Measurements from ENCODE around the gene KLK3. TPM values are rescaled to one million over a fixed set of nuclear protein-coding genes. Genes with fewer than 3 reads are reported as not detected.

Gene KLK3
- total and polyA plus RNA-seq, 5 donors from 2014 or later, result not detected

DNA sequence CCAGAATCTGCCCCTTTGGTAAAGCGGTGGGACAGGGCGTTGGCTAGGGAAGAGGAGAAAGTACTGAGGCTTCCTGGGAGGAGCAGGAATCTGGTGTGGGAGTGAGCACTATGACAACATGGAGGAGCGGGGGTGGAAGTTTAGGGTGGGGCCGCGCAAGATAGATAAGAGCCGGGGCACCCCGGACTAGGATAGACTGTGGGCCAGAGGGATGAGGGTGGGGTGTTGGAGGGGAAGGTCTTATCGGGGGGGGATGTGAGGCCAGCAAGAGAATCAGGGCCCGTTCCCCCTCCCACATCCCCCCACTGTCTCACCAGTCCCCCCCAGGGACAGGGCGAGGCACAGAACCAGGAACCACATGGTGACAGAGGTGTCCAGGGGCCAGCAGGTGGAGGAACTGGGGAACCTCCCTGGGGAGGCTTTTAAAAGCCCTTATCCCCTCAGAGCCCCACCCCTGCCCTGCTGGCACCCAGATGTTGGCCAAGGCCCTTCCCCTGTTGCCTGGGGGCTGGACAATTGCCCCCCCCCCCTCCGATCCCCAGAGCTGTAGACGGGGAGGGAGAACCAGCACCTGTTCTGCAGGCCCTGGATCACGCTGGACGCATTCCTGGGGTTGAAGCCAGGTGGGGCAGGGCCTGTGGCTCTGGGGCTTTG is 31.2 kb upstream of the KLK3 start, which contains the start of gene KLK1:
Gene KLK1, minus strand, starts transcription at position 399 of the 654 bp plus-strand sequence. Its CDS starts 39 bp downstream, at position 360.
- Histone ChIP-seq H3K4me3 (ENCODE audit: low read depth, low read length) (no peak within 1 kb of the TSS), H3K27ac (ENCODE audit: insufficient read depth, low read length, poor library complexity, severe bottlenecking) (no peak within 1 kb of the TSS), H3K9me3 (ENCODE audit: control insufficient read depth in 2 of 2, low read length in 2 of 2) (no peaks in the 10 kb centered on the region), H3K36me3 (ENCODE audit: control insufficient read depth, insufficient read depth, low read length) (no peaks in the 10 kb centered on the region), H3K4me1 (ENCODE audit: control insufficient read depth, insufficient read depth, low read length, poor library complexity, severe bottlenecking) (peaks cover 6% of the 10 kb centered on the region), H3K27me3 (ENCODE audit: control insufficient read depth, insufficient read depth, low read length) (peaks cover 3% of the 10 kb centered on the region)
- Mint-ChIP-seq H3K9me3 (peaks cover 0 to 5% (median 0%) of the 10 kb centered on the region in 7 donors), H3K36me3 (no peaks in the 10 kb centered on the region), H3K4me1 (peaks cover 0 to 22% (median 9%) of the 10 kb centered on the region in 4 donors), H3K27ac (no peak within 1 kb of the TSS), H3K4me3 (no peak within 1 kb of the TSS), H3K27me3 (peaks cover 66% of the 10 kb centered on the region)
- DNase-seq (no peak), ATAC-seq (ENCODE audit: low read depth in 2 of 2) (no peak)

DNA sequence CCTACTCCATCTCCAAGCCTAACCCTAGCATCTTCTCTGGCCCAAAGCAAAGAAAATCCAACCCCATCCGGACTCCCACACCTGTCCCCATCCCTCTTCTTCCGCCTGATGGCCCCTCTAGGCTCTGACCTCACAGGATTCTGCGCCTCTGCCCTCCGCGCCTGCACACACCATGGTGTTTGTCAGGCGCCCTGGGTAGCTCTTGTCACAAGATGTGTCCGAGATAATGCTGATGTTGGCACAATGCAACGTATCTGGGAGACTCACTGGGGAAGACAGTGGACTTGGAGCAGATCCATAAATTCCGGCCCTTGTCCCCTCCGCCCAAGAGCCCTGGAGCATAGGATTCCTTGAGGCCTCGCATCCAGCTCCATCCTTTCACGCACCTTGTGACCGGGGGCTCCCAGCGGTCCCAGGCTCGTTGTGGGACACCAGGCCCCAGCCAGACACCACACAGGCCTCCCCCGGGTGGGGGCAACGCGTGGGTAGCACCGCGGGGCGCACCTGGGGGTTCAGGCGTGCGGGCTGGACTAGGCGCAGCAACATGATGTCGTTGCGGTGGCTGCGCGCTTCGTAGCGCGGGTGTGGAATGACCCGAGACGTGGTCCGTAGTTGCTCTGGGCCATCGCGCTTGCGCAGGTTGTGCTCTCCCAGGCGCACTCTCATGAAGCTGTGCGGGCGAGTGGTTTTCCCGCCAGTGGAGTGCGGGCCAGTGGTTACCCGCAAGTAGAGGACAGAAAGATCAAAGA is 28.0 kb upstream of the KLK3 start:
- ATAC-seq (ENCODE audit: low read depth in 2 of 2) (no peak), DNase-seq (no peak)
- no peak overlapping the region for H3K27ac Mint-ChIP-seq
- no peaks in the 10 kb centered on the region for H3K4me1 Mint-ChIP-seq
- H3K36me3 ChIP-seq (ENCODE audit: control insufficient read depth, insufficient read depth, low read length), result no peaks in the 10 kb centered on the region
- no peaks in the 10 kb centered on the region for H3K4me1 ChIP-seq (ENCODE audit: control insufficient read depth, insufficient read depth, low read length, poor library complexity, severe bottlenecking)
- H3K4me3 Mint-ChIP-seq, result no peak overlapping the region
- peaks cover 53% of the 10 kb centered on the region for H3K27me3 Mint-ChIP-seq
- H3K27me3 ChIP-seq (ENCODE audit: control insufficient read depth, insufficient read depth, low read length), result no peaks in the 10 kb centered on the region
- H3K27ac ChIP-seq (ENCODE audit: insufficient read depth, low read length, poor library complexity, severe bottlenecking), result no peak overlapping the region
- H3K9me3 Mint-ChIP-seq, result peaks cover 0 to 2% (median 0%) of the 10 kb centered on the region in 7 donors
- no peaks in the 10 kb centered on the region for H3K36me3 Mint-ChIP-seq
- no peaks in the 10 kb centered on the region for H3K9me3 ChIP-seq (ENCODE audit: control insufficient read depth in 2 of 2, low read length in 2 of 2)
- H3K4me3 ChIP-seq (ENCODE audit: low read depth, low read length), result no peak overlapping the region

DNA sequence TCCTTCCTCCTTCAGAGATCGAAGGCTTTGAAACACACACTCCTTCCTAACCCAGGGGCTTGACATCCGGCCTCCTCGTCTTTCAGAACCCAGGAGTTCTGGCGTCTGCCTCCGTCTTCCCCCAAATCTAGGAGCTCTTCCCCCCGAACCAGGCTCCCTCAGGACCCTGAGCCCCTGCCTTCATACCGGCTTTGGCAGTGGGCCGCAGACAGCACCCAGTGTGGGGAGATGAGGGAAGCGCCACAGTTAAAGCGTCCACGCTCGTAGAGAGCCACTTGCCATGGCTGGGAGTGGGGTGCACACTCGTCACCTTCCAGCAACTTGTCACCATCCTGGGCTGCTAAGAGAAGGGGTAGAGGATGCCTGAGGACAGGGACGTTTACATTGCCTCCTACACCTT is 27.2 kb upstream of the KLK3 start:
- Histone ChIP-seq H3K4me3 (ENCODE audit: low read depth, low read length) (no peak overlapping the region), H3K27ac (ENCODE audit: insufficient read depth, low read length, poor library complexity, severe bottlenecking) (no peak overlapping the region), H3K36me3 (ENCODE audit: control insufficient read depth, insufficient read depth, low read length) (no peaks in the 10 kb centered on the region), H3K27me3 (ENCODE audit: control insufficient read depth, insufficient read depth, low read length) (no peaks in the 10 kb centered on the region), H3K4me1 (ENCODE audit: control insufficient read depth, insufficient read depth, low read length, poor library complexity, severe bottlenecking) (no peaks in the 10 kb centered on the region), H3K9me3 (ENCODE audit: control insufficient read depth in 2 of 2, low read length in 2 of 2) (no peaks in the 10 kb centered on the region)
- Mint-ChIP-seq H3K4me1 (no peaks in the 10 kb centered on the region), H3K36me3 (no peaks in the 10 kb centered on the region), H3K27me3 (peaks cover 48% of the 10 kb centered on the region), H3K27ac (no peak overlapping the region), H3K4me3 (no peak overlapping the region), H3K9me3 (peaks cover 0 to 2% (median 0%) of the 10 kb centered on the region in 7 donors)
- ATAC-seq (ENCODE audit: low read depth in 2 of 2), result no peak
- no peak for DNase-seq

GRCh38 chr19:50829801-50830200 is 24.9 kb upstream of the KLK3 start:
- H3K4me3 Mint-ChIP-seq, result no peak overlapping the region
- peaks cover 0 to 4% (median 0%) of the 10 kb centered on the region in 7 donors for H3K9me3 Mint-ChIP-seq
- DNase-seq (no peak), ATAC-seq (ENCODE audit: low read depth in 2 of 2) (no peak)
- H3K27ac Mint-ChIP-seq, result no peak overlapping the region
- Histone ChIP-seq H3K36me3 (ENCODE audit: control insufficient read depth, insufficient read depth, low read length) (no peaks in the 10 kb centered on the region), H3K27ac (ENCODE audit: insufficient read depth, low read length, poor library complexity, severe bottlenecking) (no peak overlapping the region), H3K4me1 (ENCODE audit: control insufficient read depth, insufficient read depth, low read length, poor library complexity, severe bottlenecking) (no peaks in the 10 kb centered on the region), H3K9me3 (ENCODE audit: control insufficient read depth in 2 of 2, low read length in 2 of 2) (no peaks in the 10 kb centered on the region), H3K27me3 (ENCODE audit: control insufficient read depth, insufficient read depth, low read length) (no peaks in the 10 kb centered on the region), H3K4me3 (ENCODE audit: low read depth, low read length) (no peak overlapping the region)
- peaks cover 54% of the 10 kb centered on the region for H3K27me3 Mint-ChIP-seq
- no peaks in the 10 kb centered on the region for H3K36me3 Mint-ChIP-seq
- no peaks in the 10 kb centered on the region for H3K4me1 Mint-ChIP-seq

DNA sequence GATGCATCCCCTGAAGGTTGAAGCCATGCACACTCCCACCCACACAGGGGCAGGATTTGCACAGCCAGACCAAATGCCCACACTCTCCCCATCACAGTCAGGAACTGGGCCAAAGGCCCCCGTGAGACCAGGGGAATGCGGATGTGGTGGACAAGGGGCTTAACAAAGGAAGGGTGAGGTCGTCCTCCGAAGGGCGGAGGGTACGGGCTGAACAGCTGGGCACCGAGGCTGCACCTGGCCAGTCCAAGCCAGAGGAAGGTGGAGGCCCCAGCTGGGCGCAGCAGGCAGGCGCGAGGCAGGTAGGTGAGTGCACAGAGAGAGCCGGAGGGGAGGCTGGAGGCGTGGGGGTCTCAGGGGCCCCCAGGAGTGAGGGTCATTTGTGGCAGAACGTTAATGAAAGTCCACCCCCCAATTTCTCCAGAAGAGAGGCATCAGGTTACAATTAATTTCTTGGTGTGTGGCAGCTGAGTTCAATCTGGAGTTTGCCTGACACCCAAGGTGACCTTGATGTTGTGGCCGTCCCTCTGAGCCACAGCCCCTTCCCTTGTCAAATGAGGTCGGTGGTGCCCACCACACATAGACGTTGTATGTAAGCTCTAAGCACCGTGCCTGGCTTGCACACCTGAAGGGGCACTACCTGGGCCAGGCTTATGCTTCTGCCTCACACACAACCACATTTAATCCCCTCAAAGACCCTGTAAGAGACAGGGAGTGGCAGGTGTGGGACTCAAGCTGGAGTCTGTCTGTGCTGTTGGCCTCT is 24.3 kb upstream of the KLK3 start:
- H3K36me3 Mint-ChIP-seq, result no peaks in the 10 kb centered on the region
- peaks cover 0 to 5% (median 3%) of the 10 kb centered on the region in 4 donors for H3K4me1 Mint-ChIP-seq
- peaks cover 55% of the 10 kb centered on the region for H3K27me3 Mint-ChIP-seq
- no peak for ATAC-seq (ENCODE audit: low read depth in 2 of 2)
- H3K36me3 ChIP-seq (ENCODE audit: control insufficient read depth, insufficient read depth, low read length), result no peaks in the 10 kb centered on the region
- no peaks in the 10 kb centered on the region for H3K27me3 ChIP-seq (ENCODE audit: control insufficient read depth, insufficient read depth, low read length)
- no peak overlapping the region for H3K4me3 ChIP-seq (ENCODE audit: low read depth, low read length)
- peaks cover 6% of the 10 kb centered on the region for H3K4me1 ChIP-seq (ENCODE audit: control insufficient read depth, insufficient read depth, low read length, poor library complexity, severe bottlenecking)
- peak overlapping the region in 1 of 3 donors; percentile 58 for H3K27ac Mint-ChIP-seq
- no peak for DNase-seq
- H3K4me3 Mint-ChIP-seq, result no peak overlapping the region
- H3K9me3 ChIP-seq (ENCODE audit: control insufficient read depth in 2 of 2, low read length in 2 of 2), result no peaks in the 10 kb centered on the region
- peaks cover 0 to 4% (median 0%) of the 10 kb centered on the region in 7 donors for H3K9me3 Mint-ChIP-seq
- H3K27ac ChIP-seq (ENCODE audit: insufficient read depth, low read length, poor library complexity, severe bottlenecking), result no peak overlapping the region

- Mint-ChIP-seq H3K36me3 (no peaks in the 10 kb centered on the region), H3K9me3 (peaks cover 0 to 4% (median 0%) of the 10 kb centered on the region in 7 donors), H3K27me3 (peaks cover 52% of the 10 kb centered on the region), H3K27ac (peak overlapping the region in 1 of 3 donors; percentile 58), H3K4me3 (peak overlapping the region in 1 of 4 donors; percentile 32), H3K4me1 (peaks cover 0 to 7% (median 3%) of the 10 kb centered on the region in 4 donors)
- H3K4me1 ChIP-seq (ENCODE audit: control insufficient read depth, insufficient read depth, low read length, poor library complexity, severe bottlenecking), result peaks cover 12% of the 10 kb centered on the region
- H3K9me3 ChIP-seq (ENCODE audit: control insufficient read depth in 2 of 2, low read length in 2 of 2), result no peaks in the 10 kb centered on the region
- no peak overlapping the region for H3K27ac ChIP-seq (ENCODE audit: insufficient read depth, low read length, poor library complexity, severe bottlenecking)
- H3K36me3 ChIP-seq (ENCODE audit: control insufficient read depth, insufficient read depth, low read length), result no peaks in the 10 kb centered on the region
- ATAC-seq (ENCODE audit: low read depth in 2 of 2) (no peak), DNase-seq (no peak)
- H3K27me3 ChIP-seq (ENCODE audit: control insufficient read depth, insufficient read depth, low read length), result no peaks in the 10 kb centered on the region
- H3K4me3 ChIP-seq (ENCODE audit: low read depth, low read length), result no peak overlapping the region
Measured at GRCh38 chr19:50831026-50831396, 23.7 kb upstream of the KLK3 start.

DNA sequence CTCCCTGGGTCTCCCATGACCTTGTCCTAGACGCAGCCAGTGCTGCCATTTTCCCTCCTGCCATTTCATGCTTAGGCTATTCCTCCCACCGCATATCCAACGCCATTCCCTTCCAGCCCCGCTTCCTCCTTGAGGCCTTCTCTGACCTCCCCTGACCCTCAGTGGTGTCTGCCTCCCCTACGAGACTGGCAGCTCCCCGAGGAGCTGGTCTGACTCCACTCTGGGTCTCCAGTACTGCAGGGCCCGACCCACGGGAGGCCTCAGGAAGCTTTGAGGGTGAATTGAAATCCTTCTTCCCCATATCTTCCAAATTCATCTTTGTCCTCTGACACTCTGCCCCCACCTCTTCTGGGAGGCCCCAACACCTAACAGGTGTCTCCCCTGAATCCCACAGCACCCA is 22.0 kb upstream of the KLK3 start:
- H3K4me3 ChIP-seq (ENCODE audit: low read depth, low read length), result no peak overlapping the region
- Mint-ChIP-seq H3K9me3 (peaks cover 0 to 4% (median 0%) of the 10 kb centered on the region in 7 donors), H3K27me3 (peaks cover 60% of the 10 kb centered on the region), H3K36me3 (no peaks in the 10 kb centered on the region), H3K4me3 (no peak overlapping the region), H3K4me1 (peaks cover 0 to 18% (median 10%) of the 10 kb centered on the region in 4 donors), H3K27ac (no peak overlapping the region)
- H3K27ac ChIP-seq (ENCODE audit: insufficient read depth, low read length, poor library complexity, severe bottlenecking), result no peak overlapping the region
- no peaks in the 10 kb centered on the region for H3K9me3 ChIP-seq (ENCODE audit: control insufficient read depth in 2 of 2, low read length in 2 of 2)
- H3K27me3 ChIP-seq (ENCODE audit: control insufficient read depth, insufficient read depth, low read length), result no peaks in the 10 kb centered on the region
- H3K4me1 ChIP-seq (ENCODE audit: control insufficient read depth, insufficient read depth, low read length, poor library complexity, severe bottlenecking), result peaks cover 15% of the 10 kb centered on the region
- no peak for DNase-seq
- no peak for ATAC-seq (ENCODE audit: low read depth in 2 of 2)
- no peaks in the 10 kb centered on the region for H3K36me3 ChIP-seq (ENCODE audit: control insufficient read depth, insufficient read depth, low read length)

All from CD4-positive, CD25-positive, alpha-beta regulatory T cell (primary cell).